22Rv1 (cell line): ENCODE measurements around the gene A2M.

Experiments used
- CTCF ChIP-seq: fragments of 450-650 bp; IDR thresholded peaks from 2 replicates; pipeline ENCODE4 v1.5.1; 2017; ENCODE audit warnings: mild to moderate bottlenecking
- ZFX ChIP-seq: fragments of 450-650 bp; IDR thresholded peaks from 2 replicates; pipeline ENCODE4 v1.6.1; 2017; ENCODE audit warnings: antibody characterized with exemption, borderline replicate concordance

GRCh38 chr12:9051158-9051550, 64.6 kb downstream of the A2M start:
- TF ChIP-seq CTCF = no peak
- no peak for TF ChIP-seq ZFX
